ENCODE measurements around the gene S1PR1.

S1PR1 gene

DNA sequence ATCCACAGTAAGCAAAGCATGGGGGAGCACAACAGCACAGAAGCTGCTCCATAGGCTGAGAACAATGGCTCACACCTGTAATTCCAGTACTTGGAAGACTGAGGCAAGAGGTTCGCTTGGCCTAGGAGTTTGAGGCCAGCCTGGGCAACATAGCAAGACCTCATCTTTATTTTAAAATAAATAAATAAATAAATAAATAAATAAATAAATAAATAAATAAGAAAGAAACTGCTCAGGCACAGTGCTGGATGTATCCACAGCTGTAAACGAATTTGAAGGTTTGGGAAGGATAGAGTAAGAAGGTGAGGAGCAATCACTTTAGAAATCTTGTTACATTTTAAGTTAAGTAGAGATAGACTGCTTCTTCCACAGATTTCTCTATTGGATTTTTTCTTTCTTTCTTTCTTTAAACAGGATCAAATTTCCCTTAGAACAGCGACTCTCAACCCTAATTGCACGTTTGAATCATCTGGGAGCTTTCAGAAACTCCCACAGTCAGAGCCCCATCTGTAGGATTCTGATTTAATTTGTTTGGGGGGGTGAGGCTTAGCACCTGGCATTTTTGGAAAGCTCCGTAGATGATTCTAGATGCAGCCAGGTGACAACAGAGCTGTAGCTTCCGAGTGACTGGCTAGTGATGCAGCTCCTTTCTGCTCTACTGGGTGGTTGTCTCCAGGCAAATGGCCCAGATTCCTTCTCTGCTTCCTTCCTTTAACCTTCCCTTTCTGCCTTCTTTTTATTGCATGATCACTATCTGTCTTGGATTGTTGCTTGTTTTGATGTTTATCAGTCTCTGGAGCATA lies 53.5 kb downstream of the S1PR1 start:
- no peak for DNase-seq (ENCODE audit: low read depth)
- no peak overlapping the region for H3K4me3 ChIP-seq (ENCODE audit: low read length)
- no peak for TF ChIP-seq CTCF (conservative IDR thresholded peaks at IDR 0.05; ENCODE audit: low read length)

Data from AG10803 (cell line).